SK-N-SH (cell line): ENCODE results near the gene INPP5A. TPM values are rescaled to one million over a fixed set of nuclear protein-coding genes. Genes with fewer than 3 reads are reported as not detected.

ENCODE experiments used
- CTCF ChIA-PET: fragments of 300-600, 350-600 bp; formaldehyde crosslinking; extraction: SDS; loops from one replicate; lab custom pipeline; 2021; lab: Yijun Ruan, JAX
- POLR2A ChIA-PET: fragments of 350-600 bp; sonication (Branson Sonifier 250); formaldehyde crosslinking; extraction: SDS; loops from one replicate; lab custom pipeline; 2020; ENCODE audit warnings: antibody characterized with exemption, inconsistent platforms; lab: Yijun Ruan, JAX
- DNase-seq: peaks from one replicate; pipeline ENCODE4 v3.0.0; 2012
- H2AFZ ChIP-seq: fragments of 200-600 bp; sonication (generic); 2 replicates; pipeline ENCODE4 v1.8.1; 2016; ENCODE audit warnings: antibody characterized with exemption, mild to moderate bottlenecking, low read depth
- H3F3A ChIP-seq: fragments of 200-600 bp; sonication (generic); replicated peaks from 2 replicates; pipeline ENCODE3; 2016; ENCODE audit warnings: antibody characterized with exemption, mild to moderate bottlenecking; ENCODE audit not compliant: insufficient read depth
- H3K27ac ChIP-seq, 2 experiments: fragments of 200-500 bp in 1 of 2; fragments of 200-600 bp in 1 of 2; sonication (Bioruptor generic) in 1 of 2; sonication (generic), shearing (Covaris generic) in 1 of 2; 2 replicates each; pipeline versions ENCODE4 v1.5.1 to v1.6.1; 2014 to 2016; ENCODE audit warnings: low read depth in 2 of 2, inconsistent platforms in 1 of 2, low read length in 1 of 2, mild to moderate bottlenecking in 1 of 2, mixed read lengths in 1 of 2
- H3K27me3 ChIP-seq: fragments of 200-600 bp; sonication (generic), shearing (Covaris generic); 2 replicates; pipeline ENCODE4 v1.6.1; 2016; ENCODE audit warnings: mixed run types; ENCODE audit not compliant: insufficient read depth
- H3K36me3 ChIP-seq, 2 experiments: fragments of 200-500 bp in 1 of 2; fragments of 200-600 bp in 1 of 2; sonication (Bioruptor generic) in 1 of 2; sonication (generic) in 1 of 2; replicated peaks in 1 of 2; 2 replicates each; pipeline versions ENCODE3 to v1.5.1; 2014 to 2016; ENCODE audit warnings: low read length in 1 of 2, mild to moderate bottlenecking in 1 of 2; ENCODE audit not compliant: insufficient read depth in 2 of 2, control insufficient read depth in 1 of 2
- H3K4me1 ChIP-seq, 2 experiments: fragments of 200-500 bp in 1 of 2; fragments of 200-600 bp in 1 of 2; sonication (Bioruptor generic) in 1 of 2; sonication (generic), shearing (Covaris generic) in 1 of 2; 2 replicates each; pipeline versions ENCODE4 v1.5.1 to v1.6.1; 2014 to 2016; ENCODE audit warnings: low read depth in 1 of 2, low read length in 1 of 2, mixed run types in 1 of 2; ENCODE audit not compliant: insufficient read depth in 2 of 2, control insufficient read depth in 1 of 2
- H3K4me2 ChIP-seq: fragments of 200-600 bp; sonication (generic), shearing (Covaris generic); 2 replicates; pipeline ENCODE4 v1.6.1; 2017; ENCODE audit warnings: mixed run types
- H3K4me3 ChIP-seq, 2 experiments: fragments of 200-500 bp in 1 of 2; fragments of 200-600 bp in 1 of 2; sonication (Bioruptor generic) in 1 of 2; sonication (generic), shearing (Covaris generic) in 1 of 2; 2 replicates each; pipeline versions ENCODE4 v1.5.1 to v1.8.1; 2014 to 2016; ENCODE audit warnings: low read depth in 2 of 2, inconsistent platforms in 1 of 2, low read length in 1 of 2, mild to moderate bottlenecking in 1 of 2, mixed read lengths in 1 of 2, moderate library complexity in 1 of 2
- H3K79me2 ChIP-seq: fragments of 200-600 bp; sonication (generic); 2 replicates; pipeline ENCODE4 v1.8.1; 2017; ENCODE audit warnings: mild to moderate bottlenecking; ENCODE audit not compliant: insufficient read depth
- H3K9ac ChIP-seq: fragments of 200-600 bp; sonication (generic); 2 replicates; pipeline ENCODE4 v1.6.1; 2017; ENCODE audit warnings: mixed run types
- H3K9me2 ChIP-seq: fragments of 200-600 bp; sonication (generic); 2 replicates; pipeline ENCODE4 v1.6.1; 2017; ENCODE audit warnings: mixed run types
- H3K9me3 ChIP-seq: fragments of 200-600 bp; sonication (generic); 2 replicates; pipeline ENCODE4 v1.6.1; 2017; ENCODE audit warnings: mixed run types, mild to moderate bottlenecking, moderate library complexity
- H4K20me1 ChIP-seq: fragments of 200-600 bp; sonication (generic); 2 replicates; pipeline ENCODE4 v1.6.1; 2017; ENCODE audit warnings: mild to moderate bottlenecking, mixed run types; ENCODE audit not compliant: insufficient read depth
- ELF1 ChIP-seq: IDR thresholded peaks from 2 replicates; pipeline ENCODE4 v1.4.0; 2012
- EP300 ChIP-seq, 2 experiments: IDR thresholded peaks; 2 replicates each; pipeline versions ENCODE4 v1.4.0 to v1.6.1; 2012; ENCODE audit warnings: borderline replicate concordance in 1 of 2, low read depth in 1 of 2, low read length in 1 of 2
- EZH2phosphoT487 ChIP-seq: fragments of 200-600 bp; sonication (generic); IDR thresholded peaks from 2 replicates; pipeline ENCODE4 v1.6.1; 2017; ENCODE audit warnings: low read depth, mixed run types, mild to moderate bottlenecking, antibody characterized with exemption, moderate library complexity, borderline replicate concordance
- FOSL2 ChIP-seq: IDR thresholded peaks from 2 replicates; pipeline ENCODE4 v1.4.0; 2012; ENCODE audit warnings: low read depth, mild to moderate bottlenecking, moderate library complexity, borderline replicate concordance
- FOXM1 ChIP-seq: IDR thresholded peaks from 2 replicates; pipeline ENCODE4 v1.4.0; 2012; ENCODE audit warnings: low read depth, mild to moderate bottlenecking
- JUND ChIP-seq: IDR thresholded peaks from 2 replicates; pipeline ENCODE4 v1.4.0; 2012
- MEF2A ChIP-seq: IDR thresholded peaks from 2 replicates; pipeline ENCODE4 v1.4.0; 2012; ENCODE audit warnings: low read depth, borderline replicate concordance
- NRF1 ChIP-seq: IDR thresholded peaks from 2 replicates; pipeline ENCODE4 v1.6.1; 2012; ENCODE audit warnings: low read depth, mild to moderate bottlenecking, low read length
- PBX3 ChIP-seq: IDR thresholded peaks from 2 replicates; pipeline ENCODE4; 2012
- RAD21 ChIP-seq: IDR thresholded peaks from 2 replicates; pipeline ENCODE4 v1.6.1; 2012; ENCODE audit warnings: mild to moderate bottlenecking, low read length
- RCOR1 ChIP-seq: fragments of 150-350 bp; IDR thresholded peaks from 2 replicates; pipeline ENCODE4 v1.6.1; 2017; ENCODE audit warnings: antibody characterized with exemption, low read length
- RXRA ChIP-seq: IDR thresholded peaks from 2 replicates; pipeline ENCODE4 v1.4.0; 2012; ENCODE audit warnings: low read depth, mild to moderate bottlenecking, borderline replicate concordance
- SIN3A ChIP-seq: IDR thresholded peaks from 2 replicates; pipeline ENCODE4 v1.6.1; 2012; ENCODE audit warnings: low read depth, mild to moderate bottlenecking, low read length, moderate library complexity, borderline replicate concordance
- SMC3 ChIP-seq: IDR thresholded peaks from 2 replicates; pipeline ENCODE4 v1.6.1; 2012; ENCODE audit warnings: low read depth, low read length, improper control_type of control experiment
- TAF1 ChIP-seq: IDR thresholded peaks from 2 replicates; pipeline ENCODE4 v1.6.1; 2012; ENCODE audit warnings: low read depth, mild to moderate bottlenecking, low read length, moderate library complexity, borderline replicate concordance
- USF1 ChIP-seq: IDR thresholded peaks from 2 replicates; pipeline ENCODE4 v1.4.0; 2012; ENCODE audit warnings: low read depth, borderline replicate concordance
- YY1 ChIP-seq: IDR thresholded peaks from 2 replicates; pipeline ENCODE4 v1.4.0; 2012; ENCODE audit warnings: low read depth, mild to moderate bottlenecking
- WGBS: methylation state at CpG from one replicate; pipeline ENCODE4 v1.1.6; 2017; ENCODE audit warnings: low lambda C conversion rate; 5-methylcytosine and 5-hydroxymethylcytosine counted together
- polyA plus RNA-seq, 3 experiments: library from polyadenylated mRNA; depleted of rRNA; stranded (reverse); fragments of >200 nt; gene quantifications; 2 replicates each; pipeline ENCODE4 v1.2.3, GENCODE V29; 2012
- TF ChIP-seq, protein P1 (sequence below): fragments of 150-350 bp; IDR thresholded peaks from 2 replicates; pipeline ENCODE4 v1.6.1; 2017; ENCODE audit warnings: antibody characterized with exemption, low read length, low read depth, borderline replicate concordance
- TF ChIP-seq, protein P2 (sequence below): IDR thresholded peaks from 2 replicates; pipeline ENCODE4 v1.4.0; 2012; ENCODE audit warnings: low read depth

Gene INPP5A
- polyA plus RNA-seq, 1 of the 3 experiments (the other 2 are of a cell fraction), result 12.0 TPM

GRCh38 chr10:132811891-132812481 is 274.4 kb downstream of the INPP5A start:
- H3K9me3 ChIP-seq, result no peaks in the 10 kb centered on the region
- H3K9ac ChIP-seq, result no peak overlapping the region
- H3K27me3 ChIP-seq, result peaks cover 6% of the 10 kb centered on the region; the same call in 1 of the 2 replicates
- H3K79me2 ChIP-seq, result no peaks in the 10 kb centered on the region
- no peak overlapping the region for H2AFZ ChIP-seq
- no peaks in the 10 kb centered on the region for H3K36me3 ChIP-seq
- TF ChIP-seq FOSL2 (no peak), SMC3 (no peak), MEF2A (no peak), NRF1 (no peak), PBX3 (no peak), USF1 (no peak), FOXM1 (no peak), RCOR1 (no peak), SIN3A (no peak), YY1 (no peak), RAD21 (no peak), EZH2phosphoT487 (no peak), TAF1 (no peak), EP300 (IDR thresholded peaks at IDR 0.05; ENCODE audit: borderline replicate concordance in 1 of 2, low read depth in 1 of 2, low read length in 1 of 2) (no peak), RXRA (no peak), ELF1 (no peak), JUND (no peak)
- TF ChIP-seq, protein P1, sequence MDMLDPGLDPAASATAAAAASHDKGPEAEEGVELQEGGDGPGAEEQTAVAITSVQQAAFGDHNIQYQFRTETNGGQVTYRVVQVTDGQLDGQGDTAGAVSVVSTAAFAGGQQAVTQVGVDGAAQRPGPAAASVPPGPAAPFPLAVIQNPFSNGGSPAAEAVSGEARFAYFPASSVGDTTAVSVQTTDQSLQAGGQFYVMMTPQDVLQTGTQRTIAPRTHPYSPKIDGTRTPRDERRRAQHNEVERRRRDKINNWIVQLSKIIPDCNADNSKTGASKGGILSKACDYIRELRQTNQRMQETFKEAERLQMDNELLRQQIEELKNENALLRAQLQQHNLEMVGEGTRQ, result no peak
- TF ChIP-seq, protein P2, sequence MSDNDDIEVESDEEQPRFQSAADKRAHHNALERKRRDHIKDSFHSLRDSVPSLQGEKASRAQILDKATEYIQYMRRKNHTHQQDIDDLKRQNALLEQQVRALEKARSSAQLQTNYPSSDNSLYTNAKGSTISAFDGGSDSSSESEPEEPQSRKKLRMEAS, result no peak
- no peak overlapping the region for H3K4me2 ChIP-seq
- ChIA-PET CTCF (interaction anchor here (0.6 kb wide), 1 partner anchor 301 kb away, joined by 3 read pairs; no protein-coding TSS in a partner anchor), POLR2A (no interaction called here)
- H4K20me1 ChIP-seq, result no peaks in the 10 kb centered on the region
- H3K27ac ChIP-seq, result no peak overlapping the region
- 71% methylated on average over 1 of the region's 26 CpGs for WGBS
- H3K9me2 ChIP-seq, result no peaks in the 10 kb centered on the region
- DNase-seq, result no peak
- no peaks in the 10 kb centered on the region for H3K4me1 ChIP-seq
- H3F3A ChIP-seq, result no peaks in the 10 kb centered on the region
- no peak overlapping the region for H3K4me3 ChIP-seq
